HEK293 (cell line): Measurements from ENCODE around the gene VAMP8.

Experiments
- CTCF ChIA-PET: fragments of 350-600 bp; formaldehyde crosslinking; extraction: SDS; loops from one replicate; lab custom pipeline; 2021; ENCODE audit warnings: antibody characterized with exemption; lab: Yijun Ruan, JAX
- POLR2A ChIA-PET: fragments of 300-600 bp; formaldehyde crosslinking; extraction: SDS; loops from one replicate; lab custom pipeline; 2020; ENCODE audit warnings: antibody characterized with exemption, inconsistent platforms; lab: Yijun Ruan, JAX
- H3K27ac ChIP-seq: fragments of 200-500 bp; sonication (Bioruptor generic); 2 replicates; pipeline ENCODE4 v1.5.1; 2014; ENCODE audit warnings: low read depth, low read length, control low read depth, inconsistent platforms; ENCODE audit errors: extremely low read depth
- H3K36me3 ChIP-seq, 2 experiments: fragments of 200-500 bp in 1 of 2; sonication (Bioruptor generic) in 1 of 2; 1 replicate in 1 of 2; 2 replicates in 1 of 2; pipeline ENCODE4 v1.5.1; 2014 to 2017; ENCODE audit warnings: inconsistent platforms in 2 of 2, low read length in 2 of 2; ENCODE audit not compliant: control insufficient read depth in 2 of 2, insufficient read depth in 1 of 2
- H3K4me1 ChIP-seq: fragments of 200-500 bp; sonication (Bioruptor generic); 2 replicates; pipeline ENCODE4 v1.5.1; 2014; ENCODE audit warnings: mild to moderate bottlenecking, low read length, inconsistent platforms; ENCODE audit not compliant: control insufficient read depth, insufficient read depth
- H3K4me3 ChIP-seq: 2 replicates; pipeline ENCODE4 v1.5.1; 2011; ENCODE audit warnings: low read depth, mild to moderate bottlenecking, control low read depth, low read length, moderate library complexity
- H3K9me3 ChIP-seq: fragments of 200-500 bp; sonication (Bioruptor generic); 2 replicates; pipeline ENCODE4 v1.5.1; 2014; ENCODE audit warnings: low read depth, low read length, inconsistent platforms; ENCODE audit not compliant: control insufficient read depth, insufficient read depth
- GLI2 ChIP-seq: fragments of 450-650 bp; formaldehyde crosslinking; IDR thresholded peaks from 2 replicates; pipeline ENCODE4; 2017; ENCODE audit warnings: missing biosample characterization, missing genetic modification characterization, low read depth, borderline replicate concordance
- HOXD13 ChIP-seq: sonication (generic); formaldehyde crosslinking; IDR thresholded peaks from 2 replicates; pipeline ENCODE4 v1.8.0; 2022; ENCODE audit warnings: missing genetic modification reagents, borderline replicate concordance
- KLF16 ChIP-seq: fragments of 450-650 bp; formaldehyde crosslinking; IDR thresholded peaks from 2 replicates; pipeline ENCODE4 v1.5.1; 2017; ENCODE audit warnings: missing biosample characterization, missing genetic modification characterization
- MYNN ChIP-seq: fragments of 450-650 bp; formaldehyde crosslinking; IDR thresholded peaks from 2 replicates; pipeline ENCODE4 v1.5.1; 2016; ENCODE audit warnings: missing biosample characterization, missing genetic modification characterization, borderline replicate concordance
- MZF1 ChIP-seq: fragments of 450-650 bp; formaldehyde crosslinking; IDR thresholded peaks from 2 replicates; pipeline ENCODE4 v1.5.1; 2017; ENCODE audit warnings: missing biosample characterization, missing genetic modification characterization, borderline replicate concordance
- SCRT1 ChIP-seq: fragments of 450-650 bp; formaldehyde crosslinking; IDR thresholded peaks from 2 replicates; pipeline ENCODE4 v1.5.1; 2016; ENCODE audit warnings: missing biosample characterization, missing genetic modification characterization, borderline replicate concordance
- ZFP69B ChIP-seq: fragments of 450-650 bp; formaldehyde crosslinking; IDR thresholded peaks from 2 replicates; pipeline ENCODE4 v1.5.1; 2016; ENCODE audit warnings: missing biosample characterization, missing genetic modification characterization
- ZNF146 ChIP-seq: fragments of 450-650 bp; formaldehyde crosslinking; IDR thresholded peaks from 2 replicates; pipeline ENCODE4 v1.5.1; 2016; ENCODE audit warnings: missing biosample characterization, missing genetic modification characterization
- ZNF169 ChIP-seq: fragments of 450-650 bp; formaldehyde crosslinking; IDR thresholded peaks from 2 replicates; pipeline ENCODE4 v1.5.1; 2016; ENCODE audit warnings: missing biosample characterization, missing genetic modification characterization
- ZNF37A ChIP-seq: fragments of 450-650 bp; IDR thresholded peaks from 2 replicates; pipeline ENCODE4 v1.5.1; 2018; ENCODE audit warnings: missing biosample characterization, missing genetic modification characterization
- ZNF394 ChIP-seq: fragments of 450-650 bp; formaldehyde crosslinking; IDR thresholded peaks from 2 replicates; pipeline ENCODE4 v1.5.1; 2016; ENCODE audit warnings: missing biosample characterization, missing genetic modification characterization, mild to moderate bottlenecking, moderate library complexity, borderline replicate concordance
- ZNF654 ChIP-seq: fragments of 450-650 bp; formaldehyde crosslinking; IDR thresholded peaks from 2 replicates; pipeline ENCODE4 v1.5.1; 2016; ENCODE audit warnings: low read depth, missing biosample characterization, missing genetic modification characterization
- TF ChIP-seq, protein P1 (sequence below): fragments of 450-650 bp; formaldehyde crosslinking; conservative IDR thresholded peaks from 2 replicates; pipeline ENCODE4 v1.5.1; 2016; ENCODE audit warnings: low read depth, missing biosample characterization, missing genetic modification characterization
- TF ChIP-seq, protein P2 (sequence below): fragments of 450-650 bp; formaldehyde crosslinking; IDR thresholded peaks from 2 replicates; pipeline ENCODE4 v1.5.1; 2017; ENCODE audit warnings: missing biosample characterization, missing genetic modification characterization
- TF ChIP-seq, protein P3 (sequence below): fragments of 450-650 bp; formaldehyde crosslinking; IDR thresholded peaks from 2 replicates; pipeline ENCODE4 v1.5.1; 2016; ENCODE audit warnings: missing biosample characterization, missing genetic modification characterization
- TF ChIP-seq, protein P4 (sequence below): fragments of 450-650 bp; formaldehyde crosslinking; IDR thresholded peaks from 2 replicates; pipeline ENCODE4 v1.5.1; 2016; ENCODE audit warnings: missing biosample characterization, missing genetic modification characterization
- TF ChIP-seq, protein P5 (sequence below): fragments of 450-650 bp; formaldehyde crosslinking; IDR thresholded peaks from 2 replicates; pipeline ENCODE4 v1.5.1; 2016; ENCODE audit warnings: missing biosample characterization, missing genetic modification characterization
- TF ChIP-seq, protein P6 (sequence below): fragments of 450-650 bp; formaldehyde crosslinking; IDR thresholded peaks from 2 replicates; pipeline ENCODE4 v1.5.1; 2016; ENCODE audit warnings: missing biosample characterization, missing genetic modification characterization
- TF ChIP-seq, protein P7 (sequence below): fragments of 450-650 bp; IDR thresholded peaks from 2 replicates; pipeline ENCODE4 v1.5.1; 2018; ENCODE audit warnings: missing biosample characterization, mild to moderate bottlenecking, missing genetic modification characterization

The VAMP8 gene

DNA sequence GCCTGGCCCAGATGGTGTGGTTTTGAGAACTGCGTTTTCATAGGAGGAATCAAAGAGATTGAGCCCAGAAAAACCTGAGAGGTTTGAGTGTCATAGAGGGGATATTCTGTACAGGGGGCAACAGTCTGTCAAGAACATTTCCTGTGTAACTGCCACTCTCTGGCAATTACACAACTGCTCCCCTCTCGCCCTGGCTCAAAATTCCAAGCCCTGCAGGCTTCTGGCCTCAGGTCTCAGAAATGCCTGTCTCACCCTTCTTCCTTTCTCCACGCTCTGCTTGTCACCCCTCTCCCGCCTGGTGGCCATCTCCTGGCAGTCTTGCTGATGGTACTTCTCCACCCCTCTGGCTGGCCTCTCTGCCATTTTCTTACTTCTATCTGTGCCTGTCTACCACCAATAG lies 10.8 kb downstream of the VAMP8 start:
- no peaks in the 10 kb centered on the region for H3K4me1 ChIP-seq
- POLR2A ChIA-PET: interaction anchor here (1.7 kb wide), 1 partner anchor 10 kb away, joined by 11 read pairs; the partner anchor contains the start of gene VAMP8
- no peak overlapping the region for H3K4me3 ChIP-seq
- no peak overlapping the region for H3K27ac ChIP-seq
- TF ChIP-seq, protein P1, sequence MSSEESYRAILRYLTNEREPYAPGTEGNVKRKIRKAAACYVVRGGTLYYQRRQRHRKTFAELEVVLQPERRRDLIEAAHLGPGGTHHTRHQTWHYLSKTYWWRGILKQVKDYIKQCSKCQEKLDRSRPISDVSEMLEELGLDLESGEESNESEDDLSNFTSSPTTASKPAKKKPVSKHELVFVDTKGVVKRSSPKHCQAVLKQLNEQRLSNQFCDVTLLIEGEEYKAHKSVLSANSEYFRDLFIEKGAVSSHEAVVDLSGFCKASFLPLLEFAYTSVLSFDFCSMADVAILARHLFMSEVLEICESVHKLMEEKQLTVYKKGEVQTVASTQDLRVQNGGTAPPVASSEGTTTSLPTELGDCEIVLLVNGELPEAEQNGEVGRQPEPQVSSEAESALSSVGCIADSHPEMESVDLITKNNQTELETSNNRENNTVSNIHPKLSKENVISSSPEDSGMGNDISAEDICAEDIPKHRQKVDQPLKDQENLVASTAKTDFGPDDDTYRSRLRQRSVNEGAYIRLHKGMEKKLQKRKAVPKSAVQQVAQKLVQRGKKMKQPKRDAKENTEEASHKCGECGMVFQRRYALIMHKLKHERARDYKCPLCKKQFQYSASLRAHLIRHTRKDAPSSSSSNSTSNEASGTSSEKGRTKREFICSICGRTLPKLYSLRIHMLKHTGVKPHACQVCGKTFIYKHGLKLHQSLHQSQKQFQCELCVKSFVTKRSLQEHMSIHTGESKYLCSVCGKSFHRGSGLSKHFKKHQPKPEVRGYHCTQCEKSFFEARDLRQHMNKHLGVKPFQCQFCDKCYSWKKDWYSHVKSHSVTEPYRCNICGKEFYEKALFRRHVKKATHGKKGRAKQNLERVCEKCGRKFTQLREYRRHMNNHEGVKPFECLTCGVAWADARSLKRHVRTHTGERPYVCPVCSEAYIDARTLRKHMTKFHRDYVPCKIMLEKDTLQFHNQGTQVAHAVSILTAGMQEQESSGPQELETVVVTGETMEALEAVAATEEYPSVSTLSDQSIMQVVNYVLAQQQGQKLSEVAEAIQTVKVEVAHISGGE (tag by site-specific recombination): no peak
- TF ChIP-seq, protein P2, sequence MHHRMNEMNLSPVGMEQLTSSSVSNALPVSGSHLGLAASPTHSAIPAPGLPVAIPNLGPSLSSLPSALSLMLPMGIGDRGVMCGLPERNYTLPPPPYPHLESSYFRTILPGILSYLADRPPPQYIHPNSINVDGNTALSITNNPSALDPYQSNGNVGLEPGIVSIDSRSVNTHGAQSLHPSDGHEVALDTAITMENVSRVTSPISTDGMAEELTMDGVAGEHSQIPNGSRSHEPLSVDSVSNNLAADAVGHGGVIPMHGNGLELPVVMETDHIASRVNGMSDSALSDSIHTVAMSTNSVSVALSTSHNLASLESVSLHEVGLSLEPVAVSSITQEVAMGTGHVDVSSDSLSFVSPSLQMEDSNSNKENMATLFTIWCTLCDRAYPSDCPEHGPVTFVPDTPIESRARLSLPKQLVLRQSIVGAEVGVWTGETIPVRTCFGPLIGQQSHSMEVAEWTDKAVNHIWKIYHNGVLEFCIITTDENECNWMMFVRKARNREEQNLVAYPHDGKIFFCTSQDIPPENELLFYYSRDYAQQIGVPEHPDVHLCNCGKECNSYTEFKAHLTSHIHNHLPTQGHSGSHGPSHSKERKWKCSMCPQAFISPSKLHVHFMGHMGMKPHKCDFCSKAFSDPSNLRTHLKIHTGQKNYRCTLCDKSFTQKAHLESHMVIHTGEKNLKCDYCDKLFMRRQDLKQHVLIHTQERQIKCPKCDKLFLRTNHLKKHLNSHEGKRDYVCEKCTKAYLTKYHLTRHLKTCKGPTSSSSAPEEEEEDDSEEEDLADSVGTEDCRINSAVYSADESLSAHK (tag by site-specific recombination): no peak
- TF ChIP-seq, protein P3, sequence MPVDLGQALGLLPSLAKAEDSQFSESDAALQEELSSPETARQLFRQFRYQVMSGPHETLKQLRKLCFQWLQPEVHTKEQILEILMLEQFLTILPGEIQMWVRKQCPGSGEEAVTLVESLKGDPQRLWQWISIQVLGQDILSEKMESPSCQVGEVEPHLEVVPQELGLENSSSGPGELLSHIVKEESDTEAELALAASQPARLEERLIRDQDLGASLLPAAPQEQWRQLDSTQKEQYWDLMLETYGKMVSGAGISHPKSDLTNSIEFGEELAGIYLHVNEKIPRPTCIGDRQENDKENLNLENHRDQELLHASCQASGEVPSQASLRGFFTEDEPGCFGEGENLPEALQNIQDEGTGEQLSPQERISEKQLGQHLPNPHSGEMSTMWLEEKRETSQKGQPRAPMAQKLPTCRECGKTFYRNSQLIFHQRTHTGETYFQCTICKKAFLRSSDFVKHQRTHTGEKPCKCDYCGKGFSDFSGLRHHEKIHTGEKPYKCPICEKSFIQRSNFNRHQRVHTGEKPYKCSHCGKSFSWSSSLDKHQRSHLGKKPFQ (tag by site-specific recombination): no peak
- no peak for TF ChIP-seq GLI2
- TF ChIP-seq, protein P4, sequence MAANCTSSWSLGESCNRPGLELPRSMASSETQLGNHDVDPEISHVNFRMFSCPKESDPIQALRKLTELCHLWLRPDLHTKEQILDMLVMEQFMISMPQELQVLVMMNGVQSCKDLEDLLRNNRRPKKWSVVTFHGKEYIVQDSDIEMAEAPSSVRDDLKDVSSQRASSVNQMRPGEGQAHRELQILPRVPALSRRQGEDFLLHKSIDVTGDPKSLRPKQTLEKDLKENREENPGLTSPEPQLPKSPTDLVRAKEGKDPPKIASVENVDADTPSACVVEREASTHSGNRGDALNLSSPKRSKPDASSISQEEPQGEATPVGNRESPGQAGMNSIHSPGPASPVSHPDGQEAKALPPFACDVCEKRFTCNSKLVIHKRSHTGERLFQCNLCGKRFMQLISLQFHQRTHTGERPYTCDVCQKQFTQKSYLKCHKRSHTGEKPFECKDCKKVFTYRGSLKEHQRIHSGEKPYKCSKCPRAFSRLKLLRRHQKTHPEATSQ (tag by site-specific recombination): no peak
- TF ChIP-seq ZNF146: no peak
- TF ChIP-seq MYNN (tag by site-specific recombination): no peak
- no peak for TF ChIP-seq HOXD13 (CRISPR knock-in tag)
- TF ChIP-seq ZNF654 (tag by site-specific recombination): no peak
- no peak for TF ChIP-seq MZF1 (tag by site-specific recombination)
- TF ChIP-seq ZNF169 (tag by site-specific recombination): no peak
- H3K9me3 ChIP-seq: no peaks in the 10 kb centered on the region
- H3K36me3 ChIP-seq: peaks cover 0 to 4% of the 10 kb centered on the region in 2 experiments; a peak in 1 of 3 replicates
- CTCF ChIA-PET: interaction anchor here (0.9 kb wide), 1 partner anchor 194 kb away, joined by 4 read pairs; no protein-coding TSS in a partner anchor

DNA sequence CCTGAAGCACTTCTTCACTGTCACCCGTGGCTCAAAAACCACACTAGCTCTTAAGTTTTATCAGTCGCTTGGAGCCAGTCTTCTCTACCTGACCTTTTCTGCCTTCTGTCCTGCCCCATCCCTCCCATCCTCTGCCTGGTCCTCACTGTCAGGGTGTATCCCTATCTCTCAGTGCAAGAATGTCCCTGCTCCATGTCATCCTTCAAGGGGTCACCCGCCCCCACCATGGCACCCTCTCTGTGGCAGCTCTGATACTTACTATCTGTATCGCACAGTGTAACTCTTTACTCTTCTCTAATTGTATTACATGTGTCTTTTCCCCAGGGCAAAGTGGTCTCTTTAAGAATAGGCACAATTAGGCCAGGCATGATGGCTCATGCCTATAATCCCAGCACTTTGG lies 11.3 kb downstream of the VAMP8 start:
- Histone ChIP-seq H3K4me1 (no peaks in the 10 kb centered on the region), H3K36me3 (peaks cover 0 to 1% of the 10 kb centered on the region in 2 experiments; a peak in 1 of 3 replicates), H3K4me3 (no peak overlapping the region), H3K9me3 (no peaks in the 10 kb centered on the region), H3K27ac (no peak overlapping the region)
- ChIA-PET POLR2A (interaction anchor here (1.2 to 1.7 kb wide), 2 partner anchors 10 to 26 kb away, joined by 3 to 11 read pairs; partner anchors contain the start of gene VAMP8), CTCF (interaction anchor here (0.9 kb wide), 1 partner anchor 194 kb away, joined by 4 read pairs; no protein-coding TSS in a partner anchor)
- TF ChIP-seq ZNF37A (tag by site-specific recombination) (no peak), ZFP69B (no peak), SCRT1 (tag by site-specific recombination) (no peak), KLF16 (tag by site-specific recombination) (no peak), ZNF394 (tag by site-specific recombination) (no peak), GLI2 (no peak)
- TF ChIP-seq, protein P5, sequence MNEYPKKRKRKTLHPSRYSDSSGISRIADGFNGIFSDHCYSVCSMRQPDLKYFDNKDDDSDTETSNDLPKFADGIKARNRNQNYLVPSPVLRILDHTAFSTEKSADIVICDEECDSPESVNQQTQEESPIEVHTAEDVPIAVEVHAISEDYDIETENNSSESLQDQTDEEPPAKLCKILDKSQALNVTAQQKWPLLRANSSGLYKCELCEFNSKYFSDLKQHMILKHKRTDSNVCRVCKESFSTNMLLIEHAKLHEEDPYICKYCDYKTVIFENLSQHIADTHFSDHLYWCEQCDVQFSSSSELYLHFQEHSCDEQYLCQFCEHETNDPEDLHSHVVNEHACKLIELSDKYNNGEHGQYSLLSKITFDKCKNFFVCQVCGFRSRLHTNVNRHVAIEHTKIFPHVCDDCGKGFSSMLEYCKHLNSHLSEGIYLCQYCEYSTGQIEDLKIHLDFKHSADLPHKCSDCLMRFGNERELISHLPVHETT (tag by site-specific recombination): no peak
- TF ChIP-seq, protein P6, sequence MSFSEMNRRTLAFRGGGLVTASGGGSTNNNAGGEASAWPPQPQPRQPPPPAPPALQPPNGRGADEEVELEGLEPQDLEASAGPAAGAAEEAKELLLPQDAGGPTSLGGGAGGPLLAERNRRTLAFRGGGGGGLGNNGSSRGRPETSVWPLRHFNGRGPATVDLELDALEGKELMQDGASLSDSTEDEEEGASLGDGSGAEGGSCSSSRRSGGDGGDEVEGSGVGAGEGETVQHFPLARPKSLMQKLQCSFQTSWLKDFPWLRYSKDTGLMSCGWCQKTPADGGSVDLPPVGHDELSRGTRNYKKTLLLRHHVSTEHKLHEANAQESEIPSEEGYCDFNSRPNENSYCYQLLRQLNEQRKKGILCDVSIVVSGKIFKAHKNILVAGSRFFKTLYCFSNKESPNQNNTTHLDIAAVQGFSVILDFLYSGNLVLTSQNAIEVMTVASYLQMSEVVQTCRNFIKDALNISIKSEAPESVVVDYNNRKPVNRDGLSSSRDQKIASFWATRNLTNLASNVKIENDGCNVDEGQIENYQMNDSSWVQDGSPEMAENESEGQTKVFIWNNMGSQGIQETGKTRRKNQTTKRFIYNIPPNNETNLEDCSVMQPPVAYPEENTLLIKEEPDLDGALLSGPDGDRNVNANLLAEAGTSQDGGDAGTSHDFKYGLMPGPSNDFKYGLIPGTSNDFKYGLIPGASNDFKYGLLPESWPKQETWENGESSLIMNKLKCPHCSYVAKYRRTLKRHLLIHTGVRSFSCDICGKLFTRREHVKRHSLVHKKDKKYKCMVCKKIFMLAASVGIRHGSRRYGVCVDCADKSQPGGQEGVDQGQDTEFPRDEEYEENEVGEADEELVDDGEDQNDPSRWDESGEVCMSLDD (tag by site-specific recombination): no peak
- TF ChIP-seq, protein P7, sequence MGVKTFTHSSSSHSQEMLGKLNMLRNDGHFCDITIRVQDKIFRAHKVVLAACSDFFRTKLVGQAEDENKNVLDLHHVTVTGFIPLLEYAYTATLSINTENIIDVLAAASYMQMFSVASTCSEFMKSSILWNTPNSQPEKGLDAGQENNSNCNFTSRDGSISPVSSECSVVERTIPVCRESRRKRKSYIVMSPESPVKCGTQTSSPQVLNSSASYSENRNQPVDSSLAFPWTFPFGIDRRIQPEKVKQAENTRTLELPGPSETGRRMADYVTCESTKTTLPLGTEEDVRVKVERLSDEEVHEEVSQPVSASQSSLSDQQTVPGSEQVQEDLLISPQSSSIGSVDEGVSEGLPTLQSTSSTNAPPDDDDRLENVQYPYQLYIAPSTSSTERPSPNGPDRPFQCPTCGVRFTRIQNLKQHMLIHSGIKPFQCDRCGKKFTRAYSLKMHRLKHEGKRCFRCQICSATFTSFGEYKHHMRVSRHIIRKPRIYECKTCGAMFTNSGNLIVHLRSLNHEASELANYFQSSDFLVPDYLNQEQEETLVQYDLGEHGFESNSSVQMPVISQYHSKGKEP: no peak
